ENCODE data around the gene FBXO46. TPM values are rescaled to one million over a fixed set of nuclear protein-coding genes. Genes with fewer than 3 reads are reported as not detected.

The FBXO46 gene
- total and polyA plus RNA-seq, 2 of the 13 experiments (the other 11 are each of a cell fraction or from before 2014, with no cell fraction given), result 6.2 to 6.4 TPM

DNA sequence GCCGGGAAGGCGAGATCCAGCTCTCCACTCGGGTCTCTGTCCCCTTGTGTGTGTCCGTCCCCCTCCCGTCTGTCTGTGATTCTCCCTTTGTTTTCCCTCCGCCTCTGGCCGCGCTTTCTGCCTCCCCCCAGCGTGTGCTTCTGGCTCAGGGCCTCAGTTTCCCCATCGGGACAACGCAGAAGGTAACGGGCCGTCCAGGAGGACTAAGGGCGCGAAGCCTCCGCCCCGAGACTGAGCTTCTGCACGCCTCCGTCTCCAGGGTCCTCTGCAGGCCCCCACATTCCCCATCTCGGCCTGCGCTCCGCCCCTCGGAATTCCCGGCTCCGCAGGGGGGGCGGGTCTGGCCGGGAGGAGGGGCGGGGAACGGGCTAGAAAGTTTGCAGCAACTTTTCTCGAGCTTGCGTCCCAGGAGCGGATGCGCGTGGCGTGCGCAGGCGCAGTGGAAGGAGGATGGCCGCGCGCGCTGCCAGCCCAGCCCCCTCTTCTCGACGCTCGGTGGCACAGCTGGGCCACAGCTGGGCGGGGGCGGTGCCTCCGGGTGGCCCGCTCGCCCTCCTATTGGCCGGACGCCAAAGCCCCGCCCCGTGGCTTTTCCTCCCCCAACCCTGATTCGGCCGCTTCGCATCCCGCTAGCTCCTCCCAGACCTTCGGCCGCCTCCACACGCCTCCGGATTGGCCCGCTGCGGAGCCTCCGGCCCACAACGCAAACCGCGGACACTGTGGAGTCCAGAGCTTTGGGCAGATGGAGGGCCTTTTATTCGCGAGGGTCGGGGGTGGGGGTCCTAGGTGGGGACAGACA is 38.5 kb upstream of the FBXO46 start, which contains the start of gene SIX5 (continued):
- TF ChIP-seq SAP130 (CRISPR knock-in tag; IDR thresholded peaks at IDR 0.05; ENCODE audit: low read depth), result peak; percentile 88
- no peak for TF ChIP-seq ZSCAN25 (CRISPR knock-in tag; IDR thresholded peaks at IDR 0.05)
- TF ChIP-seq, protein P1, sequence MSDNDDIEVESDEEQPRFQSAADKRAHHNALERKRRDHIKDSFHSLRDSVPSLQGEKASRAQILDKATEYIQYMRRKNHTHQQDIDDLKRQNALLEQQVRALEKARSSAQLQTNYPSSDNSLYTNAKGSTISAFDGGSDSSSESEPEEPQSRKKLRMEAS (IDR thresholded peaks at IDR 0.05), result peak; percentile 90
- TF ChIP-seq, protein P2, sequence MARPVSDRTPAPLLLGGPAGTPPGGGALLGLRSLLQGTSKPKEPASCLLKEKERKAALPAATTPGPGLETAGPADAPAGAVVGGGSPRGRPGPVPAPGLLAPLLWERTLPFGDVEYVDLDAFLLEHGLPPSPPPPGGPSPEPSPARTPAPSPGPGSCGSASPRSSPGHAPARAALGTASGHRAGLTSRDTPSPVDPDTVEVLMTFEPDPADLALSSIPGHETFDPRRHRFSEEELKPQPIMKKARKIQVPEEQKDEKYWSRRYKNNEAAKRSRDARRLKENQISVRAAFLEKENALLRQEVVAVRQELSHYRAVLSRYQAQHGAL (CRISPR knock-in tag; IDR thresholded peaks at IDR 0.05; ENCODE audit: not compliant biosample characterization), result peak; percentile 14
- no peak for TF ChIP-seq ARNT (IDR thresholded peaks at IDR 0.05)
- TF ChIP-seq, protein P3, sequence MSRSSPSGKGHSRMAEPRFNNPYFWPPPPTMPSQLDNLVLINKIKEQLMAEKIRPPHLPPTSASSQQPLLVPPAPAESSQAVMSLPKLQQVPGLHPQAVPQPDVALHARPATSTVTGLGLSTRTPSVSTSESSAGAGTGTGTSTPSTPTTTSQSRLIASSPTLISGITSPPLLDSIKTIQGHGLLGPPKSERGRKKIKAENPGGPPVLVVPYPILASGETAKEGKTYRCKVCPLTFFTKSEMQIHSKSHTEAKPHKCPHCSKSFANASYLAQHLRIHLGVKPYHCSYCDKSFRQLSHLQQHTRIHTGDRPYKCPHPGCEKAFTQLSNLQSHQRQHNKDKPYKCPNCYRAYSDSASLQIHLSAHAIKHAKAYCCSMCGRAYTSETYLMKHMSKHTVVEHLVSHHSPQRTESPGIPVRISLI (CRISPR knock-in tag; IDR thresholded peaks at IDR 0.05; ENCODE audit: borderline replicate concordance), result no peak; the same call in 1 of the 2 replicates
- TF ChIP-seq ZNF441 (CRISPR knock-in tag; IDR thresholded peaks at IDR 0.05; ENCODE audit: borderline replicate concordance), result no peak; the same call in 1 of the 2 replicates
- TF ChIP-seq, protein P4, sequence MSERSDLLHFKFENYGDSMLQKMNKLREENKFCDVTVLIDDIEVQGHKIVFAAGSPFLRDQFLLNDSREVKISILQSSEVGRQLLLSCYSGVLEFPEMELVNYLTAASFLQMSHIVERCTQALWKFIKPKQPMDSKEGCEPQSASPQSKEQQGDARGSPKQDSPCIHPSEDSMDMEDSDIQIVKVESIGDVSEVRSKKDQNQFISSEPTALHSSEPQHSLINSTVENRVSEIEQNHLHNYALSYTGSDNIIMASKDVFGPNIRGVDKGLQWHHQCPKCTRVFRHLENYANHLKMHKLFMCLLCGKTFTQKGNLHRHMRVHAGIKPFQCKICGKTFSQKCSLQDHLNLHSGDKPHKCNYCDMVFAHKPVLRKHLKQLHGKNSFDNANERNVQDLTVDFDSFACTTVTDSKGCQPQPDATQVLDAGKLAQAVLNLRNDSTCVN (CRISPR knock-in tag; IDR thresholded peaks at IDR 0.05; ENCODE audit: borderline replicate concordance), result no peak; the same call in none of the 2 replicates
- TF ChIP-seq ZNF670 (CRISPR knock-in tag; IDR thresholded peaks at IDR 0.05; ENCODE audit: borderline replicate concordance), result no peak
- TF ChIP-seq, protein P5, sequence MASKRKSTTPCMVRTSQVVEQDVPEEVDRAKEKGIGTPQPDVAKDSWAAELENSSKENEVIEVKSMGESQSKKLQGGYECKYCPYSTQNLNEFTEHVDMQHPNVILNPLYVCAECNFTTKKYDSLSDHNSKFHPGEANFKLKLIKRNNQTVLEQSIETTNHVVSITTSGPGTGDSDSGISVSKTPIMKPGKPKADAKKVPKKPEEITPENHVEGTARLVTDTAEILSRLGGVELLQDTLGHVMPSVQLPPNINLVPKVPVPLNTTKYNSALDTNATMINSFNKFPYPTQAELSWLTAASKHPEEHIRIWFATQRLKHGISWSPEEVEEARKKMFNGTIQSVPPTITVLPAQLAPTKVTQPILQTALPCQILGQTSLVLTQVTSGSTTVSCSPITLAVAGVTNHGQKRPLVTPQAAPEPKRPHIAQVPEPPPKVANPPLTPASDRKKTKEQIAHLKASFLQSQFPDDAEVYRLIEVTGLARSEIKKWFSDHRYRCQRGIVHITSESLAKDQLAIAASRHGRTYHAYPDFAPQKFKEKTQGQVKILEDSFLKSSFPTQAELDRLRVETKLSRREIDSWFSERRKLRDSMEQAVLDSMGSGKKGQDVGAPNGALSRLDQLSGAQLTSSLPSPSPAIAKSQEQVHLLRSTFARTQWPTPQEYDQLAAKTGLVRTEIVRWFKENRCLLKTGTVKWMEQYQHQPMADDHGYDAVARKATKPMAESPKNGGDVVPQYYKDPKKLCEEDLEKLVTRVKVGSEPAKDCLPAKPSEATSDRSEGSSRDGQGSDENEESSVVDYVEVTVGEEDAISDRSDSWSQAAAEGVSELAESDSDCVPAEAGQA (IDR thresholded peaks at IDR 0.05; ENCODE audit: low read depth), result peak; percentile 70
- TF ChIP-seq, protein P5 (CRISPR knock-in tag; IDR thresholded peaks at IDR 0.05; ENCODE audit: borderline replicate concordance), result peak; percentile 73; the same call in 1 of the 2 replicates
- TF ChIP-seq, protein P6, sequence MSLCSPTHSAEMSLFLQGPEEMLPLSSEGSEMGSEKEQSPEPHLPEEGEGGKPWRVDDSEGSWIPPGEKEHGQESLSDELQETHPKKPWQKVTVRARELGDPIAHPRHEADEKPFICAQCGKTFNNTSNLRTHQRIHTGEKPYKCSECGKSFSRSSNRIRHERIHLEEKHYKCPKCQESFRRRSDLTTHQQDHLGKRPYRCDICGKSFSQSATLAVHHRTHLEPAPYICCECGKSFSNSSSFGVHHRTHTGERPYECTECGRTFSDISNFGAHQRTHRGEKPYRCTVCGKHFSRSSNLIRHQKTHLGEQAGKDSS (CRISPR knock-in tag; IDR thresholded peaks at IDR 0.05; ENCODE audit: borderline replicate concordance, low read depth), result peak; percentile 17; the same call in 1 of the 2 replicates
- no peak; the same call in 1 of the 2 replicates for TF ChIP-seq ZNF605 (CRISPR knock-in tag; IDR thresholded peaks at IDR 0.05)
- TF ChIP-seq ZNF782 (CRISPR knock-in tag; IDR thresholded peaks at IDR 0.05; ENCODE audit: borderline replicate concordance), result no peak
- TF ChIP-seq, protein P7, sequence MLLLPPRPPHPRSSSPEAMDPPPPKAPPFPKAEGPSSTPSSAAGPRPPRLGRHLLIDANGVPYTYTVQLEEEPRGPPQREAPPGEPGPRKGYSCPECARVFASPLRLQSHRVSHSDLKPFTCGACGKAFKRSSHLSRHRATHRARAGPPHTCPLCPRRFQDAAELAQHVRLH (CRISPR knock-in tag; IDR thresholded peaks at IDR 0.05; ENCODE audit: borderline replicate concordance, low read depth), result 0 out of 2 replicates have a peak, but pooled peaks have one; percentile 46
- no peak for TF ChIP-seq NFATC3 (CRISPR knock-in tag; IDR thresholded peaks at IDR 0.05)
- TF ChIP-seq ZSCAN31 (CRISPR knock-in tag; IDR thresholded peaks at IDR 0.05; ENCODE audit: low read depth), result peak; percentile 70
- TF ChIP-seq ZNF616 (CRISPR knock-in tag; IDR thresholded peaks at IDR 0.05; ENCODE audit: low read depth), result no peak
